ENCODE data around the gene MGAT3. TPM values are rescaled to one million over a fixed set of nuclear protein-coding genes. Genes with fewer than 3 reads are reported as not detected.

MGAT3 gene
- polyA plus RNA-seq, 3 donors = 0.03 TPM; not detected in 2

DNA sequence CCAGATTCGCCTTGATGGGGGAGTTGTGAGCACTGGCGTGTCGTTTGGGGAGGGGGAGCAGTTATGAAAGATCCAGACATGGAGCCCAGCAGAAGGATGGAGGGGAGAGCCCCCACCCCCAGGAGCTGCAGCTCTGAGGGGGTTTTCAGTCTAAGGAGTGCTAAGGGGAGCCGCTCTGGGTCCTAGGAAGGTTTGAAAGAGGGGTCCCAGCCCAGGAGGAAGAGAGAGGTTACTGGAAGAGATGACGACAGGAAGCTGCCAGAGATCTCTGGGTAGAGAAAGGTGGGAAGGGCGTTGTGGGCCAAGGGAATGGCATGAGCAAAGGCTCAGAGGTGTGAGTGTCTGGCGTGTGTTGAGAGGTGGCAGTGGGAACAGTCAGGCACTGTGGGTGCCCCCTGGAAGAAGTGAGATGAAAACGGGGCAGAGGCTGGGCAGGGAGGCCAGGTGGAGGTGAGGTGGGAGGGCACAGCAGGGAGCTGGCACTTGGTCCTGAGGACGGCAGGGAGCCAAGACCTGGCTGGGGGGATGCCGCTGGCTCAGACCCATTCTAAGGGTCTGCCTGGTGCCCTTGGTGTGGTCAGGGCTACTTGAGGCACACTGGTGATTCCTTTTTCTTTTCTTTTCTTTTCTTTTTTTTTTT, 1.8 kb downstream of the MGAT3 start:
- H3K36me3 ChIP-seq (replicated peaks in 1 of 2; ENCODE audit: control insufficient read depth in 1 of 2, insufficient read depth in 2 of 2, low read length in 2 of 2) = no peaks in the 10 kb centered on the region
- TF ChIP-seq, protein P1, sequence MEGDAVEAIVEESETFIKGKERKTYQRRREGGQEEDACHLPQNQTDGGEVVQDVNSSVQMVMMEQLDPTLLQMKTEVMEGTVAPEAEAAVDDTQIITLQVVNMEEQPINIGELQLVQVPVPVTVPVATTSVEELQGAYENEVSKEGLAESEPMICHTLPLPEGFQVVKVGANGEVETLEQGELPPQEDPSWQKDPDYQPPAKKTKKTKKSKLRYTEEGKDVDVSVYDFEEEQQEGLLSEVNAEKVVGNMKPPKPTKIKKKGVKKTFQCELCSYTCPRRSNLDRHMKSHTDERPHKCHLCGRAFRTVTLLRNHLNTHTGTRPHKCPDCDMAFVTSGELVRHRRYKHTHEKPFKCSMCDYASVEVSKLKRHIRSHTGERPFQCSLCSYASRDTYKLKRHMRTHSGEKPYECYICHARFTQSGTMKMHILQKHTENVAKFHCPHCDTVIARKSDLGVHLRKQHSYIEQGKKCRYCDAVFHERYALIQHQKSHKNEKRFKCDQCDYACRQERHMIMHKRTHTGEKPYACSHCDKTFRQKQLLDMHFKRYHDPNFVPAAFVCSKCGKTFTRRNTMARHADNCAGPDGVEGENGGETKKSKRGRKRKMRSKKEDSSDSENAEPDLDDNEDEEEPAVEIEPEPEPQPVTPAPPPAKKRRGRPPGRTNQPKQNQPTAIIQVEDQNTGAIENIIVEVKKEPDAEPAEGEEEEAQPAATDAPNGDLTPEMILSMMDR (IDR thresholded peaks at IDR 0.05) = no peak
- H3K4me3 Mint-ChIP-seq = peak overlapping the region in 1 of 2 donors; percentile 90
- peaks cover 7 to 8% of the 10 kb centered on the region in 2 donors for H3K36me3 Mint-ChIP-seq
- H3K27ac ChIP-seq (ENCODE audit: low read depth in 1 of 2, low read length in 2 of 2) = no peak overlapping the region
- H3K79me2 ChIP-seq (ENCODE audit: insufficient read depth, low read length) = no peaks in the 10 kb centered on the region
- peaks cover 50 to 63% (median 55%) of the 10 kb centered on the region in 3 donors for H3K27me3 Mint-ChIP-seq (ENCODE audit: low read depth in 3 of 3)
- peaks cover 9 to 13% of the 10 kb centered on the region in 2 donors for H3K4me1 ChIP-seq (ENCODE audit: control insufficient read depth in 1 of 2, insufficient read depth in 2 of 2, low read length in 2 of 2)
- H3K9me3 ChIP-seq (replicated peaks in 1 of 2; ENCODE audit: control insufficient read depth in 1 of 2, insufficient read depth in 1 of 2, low read length in 2 of 2) = peaks cover 0 to 11% of the 10 kb centered on the region in 2 donors
- no peak overlapping the region for H3K27ac Mint-ChIP-seq
- no peaks in the 10 kb centered on the region for H4K20me1 ChIP-seq (ENCODE audit: insufficient read depth, low read length)
- intact Hi-C loops (cut with micrococcal nuclease) = no loop called here
- peaks cover 18 to 46% of the 10 kb centered on the region in 2 donors for H3K27me3 ChIP-seq (ENCODE audit: control insufficient read depth in 2 of 2, insufficient read depth in 2 of 2, low read length in 2 of 2)
- no peak overlapping the region for H3K9ac ChIP-seq (ENCODE audit: insufficient read depth, low read length, poor library complexity, severe bottlenecking)
- no peak for DNase-seq
- no peak overlapping the region for H3K4me2 ChIP-seq (replicated peaks; ENCODE audit: extremely low read depth, low read length, poor library complexity, severe bottlenecking)
- H3K4me3 ChIP-seq (replicated peaks in 1 of 3; ENCODE audit: low read depth in 2 of 3, low read length in 3 of 3) = no peak overlapping the region
- H3K4me1 Mint-ChIP-seq = peaks cover 13% of the 10 kb centered on the region
- H2AFZ ChIP-seq (ENCODE audit: insufficient read depth, low read depth, low read length, poor library complexity, severe bottlenecking) = no peak overlapping the region
- peaks cover 0 to 22% (median 16%) of the 10 kb centered on the region in 7 donors for H3K9me3 Mint-ChIP-seq
- 50% methylated on average over 8 of the region's 10 CpGs for WGBS (ENCODE audit: insufficient coverage)

DNA sequence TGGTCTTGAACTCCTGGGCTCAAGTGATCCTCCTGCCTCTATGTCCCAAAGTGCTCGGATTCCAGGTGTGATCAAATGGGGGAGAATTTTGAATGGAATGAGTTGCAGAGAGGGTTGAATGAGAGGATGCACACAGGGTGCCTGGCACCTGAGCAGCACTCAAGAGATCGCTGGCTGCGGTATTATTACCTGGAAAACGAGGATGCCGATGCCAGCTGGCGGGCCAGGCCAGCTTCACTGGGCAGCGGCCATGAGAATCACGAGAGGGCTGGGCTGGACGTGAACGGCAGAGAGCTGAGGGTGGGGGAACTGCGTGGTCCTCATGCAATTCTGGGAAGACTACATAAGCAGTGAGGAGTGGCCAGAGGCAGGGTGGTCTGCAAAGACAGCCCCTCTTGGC, 2.9 kb downstream of the MGAT3 start:
- H3K9me3 Mint-ChIP-seq = peaks cover 0 to 22% (median 16%) of the 10 kb centered on the region in 7 donors
- Histone ChIP-seq H3K4me3 (replicated peaks in 1 of 3; ENCODE audit: low read depth in 2 of 3, low read length in 3 of 3) (no peak overlapping the region), H3K9ac (ENCODE audit: insufficient read depth, low read length, poor library complexity, severe bottlenecking) (no peak overlapping the region), H3K27ac (ENCODE audit: low read depth in 1 of 2, low read length in 2 of 2) (no peak overlapping the region), H3K4me1 (ENCODE audit: control insufficient read depth in 1 of 2, insufficient read depth in 2 of 2, low read length in 2 of 2) (peaks cover 9 to 13% of the 10 kb centered on the region in 2 donors), H4K20me1 (ENCODE audit: insufficient read depth, low read length) (no peaks in the 10 kb centered on the region), H3K4me2 (replicated peaks; ENCODE audit: extremely low read depth, low read length, poor library complexity, severe bottlenecking) (no peak overlapping the region), H3K79me2 (ENCODE audit: insufficient read depth, low read length) (no peaks in the 10 kb centered on the region), H2AFZ (ENCODE audit: insufficient read depth, low read depth, low read length, poor library complexity, severe bottlenecking) (no peak overlapping the region), H3K36me3 (replicated peaks in 1 of 2; ENCODE audit: control insufficient read depth in 1 of 2, insufficient read depth in 2 of 2, low read length in 2 of 2) (no peaks in the 10 kb centered on the region), H3K27me3 (ENCODE audit: control insufficient read depth in 2 of 2, insufficient read depth in 2 of 2, low read length in 2 of 2) (peaks cover 18 to 40% of the 10 kb centered on the region in 2 donors), H3K9me3 (replicated peaks in 1 of 2; ENCODE audit: control insufficient read depth in 1 of 2, insufficient read depth in 1 of 2, low read length in 2 of 2) (peaks cover 0 to 11% of the 10 kb centered on the region in 2 donors)
- intact Hi-C loops (cut with micrococcal nuclease) = no loop called here
- H3K36me3 Mint-ChIP-seq = peaks cover 7 to 8% of the 10 kb centered on the region in 2 donors
- peaks cover 13% of the 10 kb centered on the region for H3K4me1 Mint-ChIP-seq
- H3K4me3 Mint-ChIP-seq = peak overlapping the region in 1 of 2 donors; percentile 90
- DNase-seq = no peak
- H3K27me3 Mint-ChIP-seq (ENCODE audit: low read depth in 3 of 3) = peaks cover 49 to 58% (median 50%) of the 10 kb centered on the region in 3 donors
- 89% methylated on average over 10 of the region's 11 CpGs for WGBS (ENCODE audit: insufficient coverage)
- H3K27ac Mint-ChIP-seq = no peak overlapping the region
- TF ChIP-seq, protein P1 (IDR thresholded peaks at IDR 0.05) = no peak
